Glutamatergic neuron (in vitro differentiated cells): ENCODE measurements around the gene AMPD1. TPM values are rescaled to one million over a fixed set of nuclear protein-coding genes. Genes with fewer than 3 reads are reported as not detected.

Experiments
- DNase-seq: peaks from one replicate; pipeline ENCODE4 v3.0.0; 2022
- H3K27ac Mint-ChIP-seq: one replicate; pipeline ENCODE4 v1.8.0; 2020; ENCODE audit warnings: mild to moderate bottlenecking, mixed read lengths, inconsistent platforms; ENCODE audit not compliant: unreplicated experiment
- H3K27me3 Mint-ChIP-seq: one replicate; pipeline ENCODE4 v1.8.0; 2020; ENCODE audit warnings: mild to moderate bottlenecking, moderate library complexity, mixed read lengths, inconsistent platforms; ENCODE audit not compliant: unreplicated experiment
- H3K36me3 Mint-ChIP-seq: one replicate; pipeline ENCODE4 v1.8.0; 2020; ENCODE audit warnings: mild to moderate bottlenecking, mixed read lengths, inconsistent platforms; ENCODE audit not compliant: unreplicated experiment
- H3K4me1 Mint-ChIP-seq: one replicate; pipeline ENCODE4 v1.8.0; 2020; ENCODE audit warnings: mild to moderate bottlenecking, low read depth, mixed read lengths, inconsistent platforms; ENCODE audit not compliant: unreplicated experiment
- H3K4me3 Mint-ChIP-seq: one replicate; pipeline ENCODE4 v1.8.0; 2020; ENCODE audit warnings: mild to moderate bottlenecking, mixed read lengths, inconsistent platforms; ENCODE audit not compliant: unreplicated experiment
- H3K9me3 Mint-ChIP-seq: one replicate; pipeline ENCODE4 v1.8.0; 2020; ENCODE audit warnings: mild to moderate bottlenecking, moderate library complexity, mixed read lengths, inconsistent platforms; ENCODE audit not compliant: unreplicated experiment
- CTCF ChIP-seq: fragments of 200-600 bp; sonication (generic); IDR thresholded peaks from one replicate; pipeline ENCODE4 v1.5.0; 2021; ENCODE audit not compliant: partially characterized antibody, unreplicated experiment
- total RNA-seq: library from RNA; stranded (reverse); fragmentation: NEBNext Ultra II Directional; extraction: Animal tissue kit (Norgen Biotek cat#: 25700); gene quantifications from one replicate; pipeline ENCODE4 v1.2.1, GENCODE V29; 2021; ENCODE audit not compliant: unreplicated experiment

AMPD1 gene
- total RNA-seq, 1 donor from 2014 or later: not detected

GRCh38 chr1:114729782-114730181, 34.4 kb upstream of the AMPD1 start:
- no peak overlapping the region for H3K27ac Mint-ChIP-seq
- H3K36me3 Mint-ChIP-seq: no peaks in the 10 kb centered on the region
- no peaks in the 10 kb centered on the region for H3K27me3 Mint-ChIP-seq
- no peaks in the 10 kb centered on the region for H3K4me1 Mint-ChIP-seq
- DNase-seq: no peak
- no peak for TF ChIP-seq CTCF
- H3K4me3 Mint-ChIP-seq: no peak overlapping the region
- no peaks in the 10 kb centered on the region for H3K9me3 Mint-ChIP-seq

- DNase-seq: no peak
- no peak for TF ChIP-seq CTCF
- Mint-ChIP-seq H3K27ac (no peak overlapping the region), H3K9me3 (no peaks in the 10 kb centered on the region), H3K36me3 (no peaks in the 10 kb centered on the region), H3K27me3 (no peaks in the 10 kb centered on the region), H3K4me3 (no peak overlapping the region), H3K4me1 (no peaks in the 10 kb centered on the region)
Measured at GRCh38 chr1:114728553-114728952, 33.2 kb upstream of the AMPD1 start.

- H3K4me1 Mint-ChIP-seq: no peaks in the 10 kb centered on the region
- H3K36me3 Mint-ChIP-seq: no peaks in the 10 kb centered on the region
- H3K4me3 Mint-ChIP-seq: no peak overlapping the region
- peak overlapping the region; percentile 24 for H3K27ac Mint-ChIP-seq
- H3K9me3 Mint-ChIP-seq: no peaks in the 10 kb centered on the region
- DNase-seq: no peak
- H3K27me3 Mint-ChIP-seq: no peaks in the 10 kb centered on the region
- no peak for TF ChIP-seq CTCF
Measured at GRCh38 chr1:114725230-114725629, 29.9 kb upstream of the AMPD1 start.

- no peaks in the 10 kb centered on the region for H3K9me3 Mint-ChIP-seq
- no peak for DNase-seq
- H3K36me3 Mint-ChIP-seq: no peaks in the 10 kb centered on the region
- no peaks in the 10 kb centered on the region for H3K4me1 Mint-ChIP-seq
- TF ChIP-seq CTCF: no peak
- no peak overlapping the region for H3K4me3 Mint-ChIP-seq
- peaks cover 3% of the 10 kb centered on the region for H3K27me3 Mint-ChIP-seq
- peak overlapping the region; percentile 44 for H3K27ac Mint-ChIP-seq
Measured at GRCh38 chr1:114723915-114724314, 28.6 kb upstream of the AMPD1 start.

GRCh38 chr1:114723457-114723856, 28.1 kb upstream of the AMPD1 start:
- Mint-ChIP-seq H3K27ac (no peak overlapping the region), H3K27me3 (peaks cover 3% of the 10 kb centered on the region), H3K4me3 (no peak overlapping the region), H3K9me3 (no peaks in the 10 kb centered on the region), H3K36me3 (no peaks in the 10 kb centered on the region), H3K4me1 (no peaks in the 10 kb centered on the region)
- TF ChIP-seq CTCF: no peak
- DNase-seq: no peak
